Stimulated activated CD4-positive, alpha-beta T cell treated with anti-CD3 and anti-CD28 coated beads, TNF-alpha, amount 100 ng/mL, for 48 hours (primary cell): ENCODE data around the gene TSGA10IP.

Experiments
- DNase-seq, 3 donors: peaks; one replicate each; pipeline ENCODE4 v3.0.0-alpha.2; 2020; ENCODE audit warnings: low read depth in 3 of 3

The TSGA10IP gene

DNA sequence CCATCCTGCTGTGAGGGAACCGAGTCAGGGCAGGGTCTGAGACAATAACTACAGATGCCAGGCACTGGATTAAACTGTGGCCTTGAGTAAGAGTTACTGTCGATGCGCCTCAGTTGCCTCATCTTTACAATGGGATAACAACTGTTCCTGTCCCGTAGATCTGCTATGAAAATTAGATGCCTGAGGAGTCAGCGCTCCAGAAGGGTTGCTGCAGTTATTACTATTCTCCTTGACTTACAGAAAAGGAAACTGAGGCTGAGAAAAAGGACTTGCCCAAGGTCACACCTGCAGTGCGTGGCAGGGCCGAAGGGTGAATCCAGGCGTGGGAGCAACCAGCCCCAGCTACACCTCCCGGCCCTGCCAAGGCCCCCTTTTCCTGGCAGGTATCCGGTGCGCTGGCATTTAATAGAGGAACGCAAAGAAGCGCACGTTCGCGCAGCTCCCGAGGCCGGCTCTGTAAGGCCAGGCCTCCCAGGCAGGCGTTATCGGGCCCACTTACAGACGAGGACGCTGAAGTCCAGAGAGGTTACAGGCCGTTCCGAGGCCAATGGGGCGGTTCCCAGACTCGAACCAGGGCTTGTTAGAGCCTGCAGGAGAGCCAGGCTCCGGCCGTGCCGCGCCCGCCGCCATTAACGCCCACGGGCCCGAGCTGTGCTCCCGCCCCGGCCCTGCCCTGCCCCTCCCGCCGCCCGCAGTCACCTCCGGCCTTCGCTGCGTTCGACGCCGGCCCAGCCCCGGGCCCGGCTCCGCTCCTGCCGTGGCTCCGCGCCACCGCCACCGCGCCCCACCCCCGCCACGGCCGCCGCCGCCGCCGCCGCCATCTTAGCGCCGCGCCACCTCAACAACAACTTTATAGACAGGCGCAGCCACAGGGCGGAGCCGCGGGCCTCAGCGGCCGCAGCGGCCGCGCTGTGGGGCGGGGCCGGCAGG, 26.8 kb upstream of the TSGA10IP start, which contains the start of gene C11orf68:
C11orf68 (minus strand) TSS at position 852 of the 930 bp plus-strand sequence; CDS start at position 821, 31 bp downstream.
- no peak for DNase-seq

DNA sequence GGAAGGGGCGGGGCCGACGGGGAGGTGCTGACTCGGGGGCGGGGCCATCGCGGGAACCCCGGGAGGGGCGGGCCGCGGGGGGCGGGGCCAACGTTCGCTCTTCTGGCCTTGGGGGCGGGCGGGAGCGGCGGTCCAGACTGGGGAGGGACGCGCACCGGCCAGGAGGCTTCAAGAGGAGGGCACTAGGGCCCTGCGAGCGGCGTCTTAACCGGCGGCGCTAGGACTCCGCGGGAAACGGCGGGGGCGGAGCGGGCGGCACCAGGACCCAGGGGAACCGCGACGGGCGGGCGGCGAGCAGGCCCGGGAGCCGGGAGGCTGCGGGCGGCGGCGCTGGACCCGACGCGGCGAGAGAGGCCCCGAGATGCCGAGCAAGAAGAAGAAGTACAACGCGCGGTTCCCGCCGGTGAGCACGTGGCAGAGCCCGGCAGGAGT, 26.1 kb upstream of the TSGA10IP start, which contains the start of gene DRAP1:
DRAP1 (plus strand) TSS at position 286 of the 432 bp plus-strand sequence; CDS start at position 362, 76 bp downstream.
- DNase-seq = peak; percentile 98 to 100 (median 99)

DNA sequence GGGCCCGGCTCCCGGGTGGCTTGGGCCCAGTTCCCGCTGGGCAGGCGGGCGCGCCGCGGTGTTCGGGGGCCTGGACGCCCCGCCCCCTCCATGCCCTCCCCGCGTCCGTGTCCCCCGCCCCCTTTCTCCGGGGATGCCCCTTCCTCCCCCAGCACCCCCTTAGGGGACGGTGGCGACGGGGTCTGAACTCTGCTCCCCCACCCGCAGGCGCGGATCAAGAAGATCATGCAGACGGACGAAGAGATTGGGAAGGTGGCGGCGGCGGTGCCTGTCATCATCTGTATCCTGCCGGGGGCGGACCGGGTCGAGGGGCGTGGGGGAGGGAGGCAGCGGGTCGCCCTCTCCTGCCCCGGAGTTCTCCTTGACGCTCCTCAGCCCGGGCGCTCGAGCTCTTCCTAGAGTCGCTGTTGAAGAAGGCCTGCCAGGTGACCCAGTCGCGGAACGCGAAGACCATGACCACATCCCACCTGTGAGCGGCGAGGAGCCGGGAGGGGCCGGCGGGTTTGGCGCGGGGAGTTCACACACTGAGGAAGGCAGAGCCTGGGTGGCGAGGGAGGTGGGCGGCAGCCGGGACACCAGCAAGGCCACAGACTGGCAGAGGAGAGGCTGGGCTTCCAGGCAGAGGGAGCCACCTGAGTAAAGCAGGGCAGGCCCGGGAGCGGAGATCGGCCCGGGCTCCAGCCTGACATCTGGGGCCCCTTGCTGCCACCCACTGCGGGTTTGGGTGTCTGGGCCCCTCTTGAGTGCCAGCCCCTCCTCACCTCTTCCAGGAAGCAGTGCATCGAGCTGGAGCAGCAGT, 25.5 kb upstream of the TSGA10IP start:
- peak in 1 of 3 donors; percentile 50 for DNase-seq

DNA sequence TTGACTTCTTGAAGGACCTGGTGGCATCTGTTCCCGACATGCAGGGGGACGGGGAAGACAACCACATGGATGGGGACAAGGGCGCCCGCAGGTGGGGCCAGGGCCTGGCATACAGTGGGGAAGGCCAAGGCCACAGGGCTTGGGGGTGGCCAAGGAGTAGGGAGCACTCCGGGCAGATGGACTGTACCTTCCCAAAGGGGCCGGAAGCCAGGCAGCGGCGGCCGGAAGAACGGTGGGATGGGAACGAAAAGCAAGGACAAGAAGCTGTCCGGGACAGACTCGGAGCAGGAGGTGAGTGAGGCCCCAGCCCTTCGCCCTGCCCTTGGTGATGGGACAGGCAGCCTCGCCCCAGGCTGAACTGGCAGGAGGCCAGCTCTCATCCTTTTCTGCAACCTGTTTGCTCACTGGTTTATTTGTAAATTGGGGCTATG, 24.9 kb upstream of the TSGA10IP start:
- no peak for DNase-seq

DNA sequence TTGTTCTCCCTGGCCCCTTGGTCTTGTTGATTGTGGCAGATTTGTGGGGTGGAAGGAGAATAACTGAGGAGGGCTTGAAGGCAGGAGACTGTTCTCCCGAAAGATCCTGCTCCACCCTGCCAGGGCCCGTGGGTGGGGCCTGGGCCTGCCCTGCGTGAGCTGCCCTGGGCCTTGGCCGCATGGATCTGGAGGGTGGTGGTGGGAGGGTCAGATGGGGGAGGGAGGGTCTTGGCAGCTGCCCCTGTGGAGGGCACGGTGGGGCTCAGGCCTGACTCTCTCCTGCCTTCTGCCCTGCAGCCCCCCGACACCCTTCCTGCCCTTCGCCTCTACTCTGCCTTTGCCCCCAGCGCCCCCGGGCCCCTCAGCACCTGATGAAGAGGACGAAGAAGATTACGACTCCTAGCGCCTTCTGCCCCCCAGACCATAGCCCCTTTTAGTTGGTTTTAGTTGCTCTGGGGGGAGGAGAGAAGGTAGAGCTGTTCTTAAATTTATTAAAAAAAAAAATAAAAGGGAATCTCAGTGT, 24.2 kb upstream of the TSGA10IP start:
- no peak for DNase-seq

DNA sequence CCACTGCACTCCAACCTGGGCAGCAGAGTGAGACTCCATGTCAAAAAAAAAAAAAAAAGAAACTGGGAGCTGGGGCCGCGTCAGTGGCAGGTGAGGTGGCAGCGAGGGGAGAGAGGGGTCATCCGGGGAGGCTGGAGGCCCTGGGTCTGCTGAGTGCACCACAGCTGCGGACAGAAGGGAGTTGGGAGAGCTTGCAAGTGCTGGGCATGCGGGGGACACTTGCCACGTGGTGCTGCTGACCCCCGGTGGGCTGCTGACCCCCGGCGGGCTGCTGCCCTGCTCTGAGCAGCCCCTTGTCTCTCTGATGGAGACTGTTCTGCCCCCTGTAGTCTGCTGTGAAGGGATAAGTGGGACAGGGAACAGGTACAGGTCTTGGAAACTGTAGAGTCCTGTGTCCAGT, 23.4 kb upstream of the TSGA10IP start:
- DNase-seq = no peak

DNA sequence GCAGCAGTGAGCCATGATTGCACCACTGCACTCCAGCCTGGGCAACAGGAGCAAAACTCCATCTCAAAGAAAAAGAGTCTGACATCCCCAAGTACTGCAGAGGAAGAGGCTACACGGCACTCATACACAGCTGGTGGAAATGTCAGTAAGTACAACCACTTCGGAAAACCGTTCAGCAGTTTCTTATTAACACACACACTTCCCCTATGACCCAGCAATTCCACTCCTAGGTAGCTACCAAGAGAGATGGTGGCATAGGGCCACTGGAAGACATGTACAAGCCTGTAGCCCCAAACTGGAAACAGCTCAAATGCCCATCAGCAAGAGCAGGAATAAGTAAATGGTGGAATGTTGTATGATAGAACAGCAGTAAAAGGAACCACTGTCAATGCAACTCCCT, 22.7 kb upstream of the TSGA10IP start:
- DNase-seq = no peak

DNA sequence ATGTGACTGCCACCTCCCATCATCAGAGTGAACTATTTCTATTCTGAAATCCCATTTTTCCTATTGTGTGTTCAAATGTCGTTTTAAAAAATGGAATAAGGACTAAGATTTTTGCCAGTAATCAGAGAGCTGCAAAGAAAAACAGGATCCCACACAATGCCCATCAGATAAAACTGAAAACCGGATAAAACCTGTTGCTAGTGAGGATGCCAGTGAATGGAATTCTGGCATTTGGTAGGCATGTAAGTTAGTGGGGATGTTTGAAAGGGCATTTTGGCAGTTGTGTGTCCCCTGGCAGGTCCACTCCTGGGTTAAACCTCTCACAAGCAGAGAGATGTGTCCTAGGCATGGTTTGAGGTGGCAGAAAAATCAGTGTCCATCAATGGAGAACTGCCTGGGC, 19.9 kb upstream of the TSGA10IP start:
- no peak for DNase-seq

DNA sequence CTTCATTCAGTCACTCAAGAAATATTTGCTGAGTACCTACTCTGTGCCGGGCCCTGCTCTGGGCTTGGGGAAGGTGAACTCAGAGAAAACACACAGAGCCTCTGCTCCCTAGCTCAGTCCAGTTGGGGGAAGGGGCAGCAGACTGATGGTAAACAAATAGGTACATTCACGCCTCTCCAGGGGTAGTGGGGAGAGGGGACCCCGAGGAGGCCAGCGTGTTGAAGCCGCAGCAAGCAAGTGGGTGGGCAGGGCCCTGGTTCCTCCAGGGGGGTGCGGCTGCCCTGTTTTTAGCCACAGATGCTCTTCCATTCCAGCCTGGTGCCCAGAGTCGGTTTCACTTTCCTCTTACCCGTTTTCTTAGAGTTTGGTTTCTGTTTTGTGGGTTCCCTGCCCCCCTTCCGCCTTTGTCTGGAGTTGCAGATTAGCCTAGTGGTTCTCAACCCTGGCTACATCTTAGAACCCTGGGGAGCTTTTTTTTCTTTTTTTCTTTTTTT, 17.3 kb upstream of the TSGA10IP start:
- peak; percentile 50 to 56 (median 54) for DNase-seq

DNA sequence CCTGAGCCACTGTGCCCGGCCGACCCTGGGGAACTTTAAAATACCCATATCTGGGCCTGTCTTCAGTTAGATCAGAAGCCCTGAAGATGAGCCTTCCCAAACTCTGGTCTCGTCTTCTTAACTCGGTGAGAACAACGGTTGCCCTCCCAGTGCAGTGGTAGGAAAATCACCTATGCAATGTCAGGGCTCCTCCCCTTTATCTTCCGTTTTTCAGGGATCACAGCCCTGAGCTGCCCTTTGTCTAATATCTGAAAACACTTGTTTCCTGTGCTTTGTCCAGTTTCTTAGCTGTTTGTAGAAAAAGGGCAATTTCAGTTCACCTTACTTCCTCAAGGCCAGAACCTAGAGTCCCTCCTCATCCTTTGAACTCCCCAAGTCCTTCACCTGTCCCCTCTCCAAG, 16.6 kb upstream of the TSGA10IP start:
- no peak for DNase-seq

DNA sequence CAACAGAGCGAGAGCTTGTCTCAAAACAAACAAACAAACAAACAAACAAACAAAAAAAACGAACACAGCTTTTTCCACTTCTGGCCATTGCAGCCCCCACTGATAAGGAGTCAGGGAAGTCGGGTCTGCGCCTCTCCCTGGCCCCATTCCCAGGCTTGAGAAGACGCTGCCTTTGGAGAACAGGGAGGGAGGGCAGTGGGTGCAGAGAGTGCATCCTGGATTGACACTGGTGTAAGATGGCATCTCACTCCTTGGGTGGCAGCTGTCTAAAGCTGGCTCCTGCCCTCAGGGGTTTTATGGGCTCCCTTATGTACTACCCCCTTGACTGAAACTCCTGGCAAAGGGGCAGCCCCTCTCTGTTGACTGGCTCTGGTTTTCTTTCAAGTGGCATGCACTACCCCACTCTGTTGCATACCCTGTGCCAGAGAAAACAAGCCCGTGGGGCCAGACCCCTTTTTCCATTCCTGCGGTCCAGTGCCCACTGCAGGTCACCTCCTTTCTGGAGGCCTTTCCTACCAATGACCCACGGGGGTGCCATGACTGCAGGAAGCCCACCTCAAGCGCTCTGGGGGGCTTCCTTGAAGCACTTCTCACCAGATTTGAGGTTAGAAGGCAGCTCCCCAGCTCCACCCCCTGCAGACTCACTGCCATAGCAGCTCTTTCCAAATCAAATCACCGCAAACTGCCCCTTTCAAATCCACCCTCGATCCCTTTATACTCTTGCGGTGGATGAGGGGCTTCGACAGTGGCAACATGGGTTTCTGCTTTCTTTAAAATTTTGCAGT, 13.3 kb upstream of the TSGA10IP start:
- no peak for DNase-seq

DNA sequence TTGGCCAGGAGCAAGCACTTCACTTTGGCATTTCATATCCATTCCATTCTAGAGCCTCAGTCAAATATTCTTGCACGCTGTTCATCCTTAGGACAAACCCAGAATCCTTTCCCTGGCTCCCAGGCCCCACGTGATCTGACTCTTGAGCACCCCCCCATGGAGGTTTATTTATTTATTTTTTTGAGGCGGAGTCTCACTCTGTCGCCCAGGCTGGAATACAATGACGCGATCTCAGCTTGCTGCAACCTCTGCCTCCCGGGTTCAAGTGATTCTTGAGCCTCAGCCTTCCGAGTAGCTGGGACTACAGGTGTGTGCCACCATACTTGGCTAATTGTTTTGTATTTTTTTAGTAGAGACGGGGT, 12.7 kb upstream of the TSGA10IP start:
- no peak for DNase-seq

DNA sequence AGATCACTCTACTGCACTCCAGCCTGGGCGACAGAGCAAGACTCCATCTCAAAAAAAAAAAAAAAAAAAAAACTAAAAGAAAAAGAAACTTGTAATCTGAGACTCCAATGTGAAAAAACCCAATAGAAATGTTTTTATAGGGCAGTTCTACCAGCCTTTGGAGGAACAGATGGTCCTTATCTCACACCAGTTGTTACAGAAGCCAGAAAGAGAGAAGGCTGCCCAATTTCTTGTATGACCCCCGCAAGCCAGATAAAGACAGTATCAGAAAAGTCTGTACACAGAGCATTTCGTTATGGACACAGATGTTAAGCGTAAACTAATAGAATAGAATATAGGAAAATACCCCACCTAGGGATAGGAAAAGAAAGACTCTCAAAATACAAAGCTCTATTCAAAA, 11.3 kb upstream of the TSGA10IP start:
- no peak for DNase-seq

DNA sequence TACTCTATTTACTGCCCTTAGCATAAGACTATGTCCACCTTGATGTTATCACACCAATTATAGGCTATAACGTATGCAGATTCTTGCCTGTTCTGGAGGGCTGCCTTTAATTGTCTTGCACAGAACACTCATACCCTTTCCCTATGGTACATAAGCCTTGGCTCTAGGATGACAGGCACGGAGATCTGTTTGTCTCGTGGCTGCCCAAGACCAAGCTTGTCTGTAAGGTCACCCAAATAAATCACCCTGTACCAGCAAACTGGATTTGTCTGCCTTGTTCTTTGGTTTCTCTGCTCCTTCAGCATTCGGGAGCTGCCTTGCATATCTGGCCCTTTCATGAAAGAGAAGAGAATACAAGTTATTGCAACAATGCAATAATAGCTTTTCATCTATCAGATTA, 7.5 kb upstream of the TSGA10IP start:
- no peak for DNase-seq

DNA sequence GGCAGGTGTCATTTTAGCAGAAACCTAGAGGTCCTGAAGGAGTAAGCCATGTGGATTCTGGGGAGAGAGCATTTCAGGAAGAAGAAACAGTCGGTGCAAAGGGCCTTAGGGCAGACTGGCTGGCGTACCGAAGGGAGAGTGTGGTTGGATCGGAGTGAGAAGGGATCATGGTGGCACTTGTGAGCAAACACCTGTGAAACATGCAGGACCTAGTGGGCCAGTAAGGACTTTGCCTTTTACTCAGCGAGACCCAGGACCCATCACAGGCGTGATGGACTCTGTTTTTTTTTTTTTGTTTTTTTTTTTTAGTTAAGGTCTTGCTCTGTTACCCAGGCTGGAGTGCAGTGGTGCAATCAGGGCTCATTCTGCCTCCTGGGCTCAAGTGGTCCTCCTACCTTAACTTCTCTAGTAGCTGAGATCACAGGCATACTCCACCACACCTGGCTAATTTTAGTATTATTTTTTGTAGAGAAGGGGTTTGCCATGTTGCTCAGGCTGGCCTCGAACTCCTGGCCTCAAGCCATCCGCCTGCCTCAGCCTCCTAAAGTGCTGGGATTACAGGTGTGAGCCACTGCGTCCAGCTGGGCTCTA, 3.5 kb upstream of the TSGA10IP start:
- no peak for DNase-seq

DNA sequence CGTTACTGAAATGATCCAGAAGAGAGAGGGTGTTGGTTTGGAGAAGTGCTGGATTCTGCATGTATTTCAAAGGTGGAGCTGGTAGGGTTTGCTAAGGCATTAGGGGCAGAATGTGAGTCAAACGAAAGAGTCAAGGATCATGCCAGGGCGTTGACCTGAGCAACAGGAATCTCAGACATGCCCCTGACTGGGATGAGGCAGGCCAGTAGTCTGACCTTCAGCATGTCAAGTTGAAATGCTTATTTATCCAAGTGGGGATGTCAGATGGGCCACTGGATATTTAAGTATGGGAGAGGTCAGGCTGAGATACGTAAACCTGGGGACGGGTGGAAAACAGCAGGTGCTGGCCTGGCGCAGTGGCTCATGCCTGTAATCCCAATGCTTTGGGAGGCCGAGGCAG, 2.7 kb upstream of the TSGA10IP start:
- DNase-seq = no peak

DNA sequence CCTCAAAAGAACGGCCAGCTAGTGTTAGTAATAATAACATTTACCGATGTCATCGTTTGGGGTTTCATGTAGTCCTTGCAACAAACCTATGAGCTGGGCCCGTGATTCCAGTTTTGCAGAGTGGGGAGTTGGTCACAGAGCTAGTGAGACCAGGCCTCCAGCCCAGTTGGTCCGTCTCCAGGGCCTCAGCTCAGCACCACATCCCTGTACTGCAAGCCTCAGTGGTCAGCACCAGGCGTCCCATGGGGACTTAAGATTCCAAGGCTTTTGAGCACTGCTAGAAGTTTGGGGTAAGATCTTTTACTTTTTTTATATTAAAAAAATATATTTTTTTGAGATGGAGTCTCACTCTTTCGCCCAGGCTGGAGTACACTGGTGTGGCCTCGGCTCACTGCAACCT, 1.1 kb upstream of the TSGA10IP start:
- DNase-seq = no peak

DNA sequence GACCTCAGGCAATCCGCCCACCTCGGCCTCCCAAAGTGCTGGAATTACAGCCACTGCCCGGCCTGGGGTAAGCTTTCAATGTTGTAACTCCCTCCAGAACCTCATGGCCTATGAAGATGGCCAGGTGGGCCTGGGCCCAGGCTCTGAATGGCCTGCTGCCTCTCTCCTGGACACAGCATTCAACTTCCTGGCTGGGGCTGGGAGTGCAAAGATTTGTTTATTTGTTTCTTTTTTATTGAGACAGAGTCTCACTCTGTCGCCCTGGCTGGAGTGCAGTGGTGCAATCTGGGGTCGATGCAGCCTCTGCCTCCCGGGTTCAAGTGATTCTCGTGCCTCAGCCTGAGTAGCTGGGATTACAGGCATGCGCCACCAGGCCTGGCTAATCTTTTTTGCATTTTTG, 513 bp upstream of the TSGA10IP start:
- DNase-seq = no peak

DNA sequence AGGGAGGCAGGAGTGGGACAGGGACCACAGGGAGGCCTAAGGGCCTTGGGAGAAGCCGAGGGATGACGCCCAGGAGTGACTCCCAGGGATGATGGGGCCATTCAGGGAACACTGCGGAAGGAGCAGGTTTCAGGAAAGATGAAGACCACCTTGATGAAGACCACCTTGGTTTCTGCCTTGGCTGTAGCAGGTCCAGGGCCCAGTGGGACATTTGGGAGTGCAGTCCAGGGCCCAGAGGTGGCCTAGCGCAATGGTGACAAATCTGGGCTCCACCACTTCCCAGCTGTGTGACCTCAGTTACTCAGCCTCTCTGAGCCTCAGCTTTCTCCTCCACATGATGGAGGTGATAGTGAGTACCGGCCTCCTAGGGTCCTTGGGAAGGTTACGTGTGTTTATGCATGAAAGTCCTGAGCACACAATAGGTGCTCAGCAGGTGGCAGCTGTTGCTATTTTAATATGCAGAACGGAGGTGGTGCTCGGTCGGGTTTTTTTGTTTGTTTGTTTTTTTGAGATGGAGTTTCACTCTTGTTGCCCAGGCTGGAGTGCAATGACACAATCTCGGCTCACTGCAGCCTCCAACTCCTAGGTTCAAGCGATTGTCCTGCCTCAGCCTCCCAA, 770 bp downstream of the TSGA10IP start:
- DNase-seq = no peak

DNA sequence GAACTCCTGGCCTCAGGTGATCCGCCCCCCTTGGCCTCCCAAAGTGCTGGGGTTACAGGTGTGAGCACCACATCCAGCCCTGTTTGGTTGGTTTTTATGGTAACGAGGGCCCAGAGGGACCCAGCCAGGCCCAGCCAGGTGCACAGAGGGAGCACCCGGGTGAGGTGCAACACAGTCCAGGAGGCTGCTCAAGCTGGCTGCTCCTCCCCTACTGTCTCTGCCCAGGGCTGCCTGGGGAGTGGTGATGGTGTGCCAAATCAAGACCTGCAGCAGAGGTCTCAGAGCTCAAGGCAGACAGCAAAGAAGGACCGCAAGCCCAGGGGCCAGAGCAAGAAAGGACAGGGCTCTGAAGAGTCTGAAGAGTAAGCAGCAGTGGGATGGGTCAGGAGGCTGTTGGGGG, 1.4 kb downstream of the TSGA10IP start:
- no peak for DNase-seq

DNA sequence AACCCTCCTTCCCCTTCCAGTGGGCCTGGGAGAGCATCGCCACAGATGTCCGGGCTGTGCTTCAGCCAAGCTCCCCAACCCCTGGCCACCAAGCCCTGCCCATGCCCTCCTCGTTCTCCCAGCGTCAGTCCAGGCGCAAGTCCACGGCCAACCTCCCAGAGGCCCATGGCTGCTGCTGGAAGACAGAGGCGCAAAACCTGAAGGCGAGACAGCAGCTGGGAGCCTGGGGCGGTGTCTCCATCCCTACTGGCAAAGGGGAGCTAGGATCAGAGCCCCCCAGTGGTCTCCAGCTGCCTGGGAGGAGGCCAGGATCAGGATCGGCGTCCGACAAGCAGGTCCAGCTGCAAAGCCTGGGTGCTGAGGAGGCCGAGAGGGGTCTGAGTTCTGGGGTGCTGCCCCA, 1.9 kb downstream of the TSGA10IP start:
- DNase-seq = no peak
